ENCODE data around the gene DDX25.

- TF ChIP-seq CTCF (IDR thresholded peaks at IDR 0.05; ENCODE audit: low read length) (no peak), EZH2 (IDR thresholded peaks at IDR 0.05; ENCODE audit: borderline replicate concordance, low read length) (no peak)
These were observed 41.7 kb downstream of the DDX25 start, which contains the start of gene VSIG10L2 for GRCh38 chr11:125945797-125946520.
